WERI-Rb-1 (cell line): Measurements from ENCODE around the gene CDH4.

Source experiments
- DNase-seq: peaks from one replicate; pipeline ENCODE4 v3.0.0-alpha.2; 2020
- H3K27ac ChIP-seq: fragments of 250-450 bp; sonication (Bioruptor Pico); 2 replicates; pipeline ENCODE4 v1.5.1; 2020; ENCODE audit warnings: mild to moderate bottlenecking, moderate library complexity
- H3K27me3 ChIP-seq: fragments of 250-450 bp; sonication (Bioruptor Pico); 2 replicates; pipeline ENCODE4 v1.5.1; 2021; ENCODE audit warnings: mild to moderate bottlenecking, low read depth, moderate library complexity; ENCODE audit not compliant: insufficient read depth, severe bottlenecking
- H3K36me3 ChIP-seq: fragments of 250-450 bp; sonication (Bioruptor Pico); 2 replicates; pipeline ENCODE4 v1.5.1; 2020; ENCODE audit warnings: mild to moderate bottlenecking, moderate library complexity
- H3K4me3 ChIP-seq: 2 replicates; pipeline ENCODE4 v1.5.1; 2011; ENCODE audit warnings: low read depth, mild to moderate bottlenecking, control low read depth, low read length
- H3K9me3 ChIP-seq: fragments of 250-450 bp; sonication (Bioruptor Pico); 2 replicates; pipeline ENCODE4 v1.5.1; 2021; ENCODE audit warnings: mild to moderate bottlenecking, moderate library complexity; ENCODE audit not compliant: severe bottlenecking
- CTCF ChIP-seq: IDR thresholded peaks from 2 replicates; pipeline ENCODE4 v1.5.1; 2011; ENCODE audit warnings: low read depth, mild to moderate bottlenecking, control low read depth, inconsistent platforms, low read length

CDH4 gene

GRCh38 chr20:61514396-61514795 is 262.3 kb downstream of the CDH4 start:
- Histone ChIP-seq H3K36me3 (no peaks in the 10 kb centered on the region), H3K27ac (no peak overlapping the region), H3K9me3 (no peaks in the 10 kb centered on the region), H3K27me3 (peaks cover 96% of the 10 kb centered on the region), H3K4me3 (no peak overlapping the region)
- no peak for DNase-seq
- TF ChIP-seq CTCF = no peak

GRCh38 chr20:61514805-61515505 is 262.9 kb downstream of the CDH4 start:
- H3K4me3 ChIP-seq = no peak overlapping the region
- no peak for DNase-seq
- no peak for TF ChIP-seq CTCF
- H3K36me3 ChIP-seq = no peaks in the 10 kb centered on the region
- H3K27me3 ChIP-seq = peaks cover 96% of the 10 kb centered on the region
- H3K27ac ChIP-seq = no peak overlapping the region
- H3K9me3 ChIP-seq = no peaks in the 10 kb centered on the region

- no peak overlapping the region for H3K4me3 ChIP-seq
- no peak overlapping the region for H3K27ac ChIP-seq
- H3K27me3 ChIP-seq = peaks cover 96% of the 10 kb centered on the region
- no peak for TF ChIP-seq CTCF
- no peaks in the 10 kb centered on the region for H3K9me3 ChIP-seq
- H3K36me3 ChIP-seq = no peaks in the 10 kb centered on the region
- DNase-seq = no peak
Measured at GRCh38 chr20:61515922-61516321, 263.9 kb downstream of the CDH4 start.

GRCh38 chr20:61516346-61517208 is 264.5 kb downstream of the CDH4 start:
- H3K27me3 ChIP-seq = peaks cover 96% of the 10 kb centered on the region

GRCh38 chr20:61517419-61517818 is 265.4 kb downstream of the CDH4 start:
- Histone ChIP-seq H3K4me3 (no peak overlapping the region), H3K9me3 (no peaks in the 10 kb centered on the region), H3K36me3 (no peaks in the 10 kb centered on the region), H3K27ac (no peak overlapping the region), H3K27me3 (peaks cover 96% of the 10 kb centered on the region)
- no peak for TF ChIP-seq CTCF
- DNase-seq = no peak

More at GRCh38 chr20:61516346-61517208, 264.5 kb downstream of the CDH4 start:
- no peaks in the 10 kb centered on the region for H3K9me3 ChIP-seq
- H3K36me3 ChIP-seq = no peaks in the 10 kb centered on the region
- no peak for DNase-seq
- TF ChIP-seq CTCF = no peak
- H3K4me3 ChIP-seq = no peak overlapping the region
- no peak overlapping the region for H3K27ac ChIP-seq
